Activated CD8-positive, alpha-beta memory T cell treated with anti-CD3 and anti-CD28 coated beads for 4 hours (primary cell): ENCODE results near the gene UGT1A9.
A peak's percentile ranks its signal among the peaks of the same experiment; 100 is the strongest.
"Not testable (repeated sequence)": the region's sequence is repeated elsewhere in the genome, so short reads cannot be mapped to it uniquely, and the experiment has no call there.

Source experiments
- DNase-seq, 2 donors: peaks; one replicate each; pipeline ENCODE4 v3.0.0-alpha.2; 2020; ENCODE audit warnings: low read depth in 2 of 2

UGT1A9 gene

GRCh38 chr2:233711312-233712008, 39.8 kb downstream of the UGT1A9 start:
- DNase-seq, result peak; percentile 15 to 36

DNA sequence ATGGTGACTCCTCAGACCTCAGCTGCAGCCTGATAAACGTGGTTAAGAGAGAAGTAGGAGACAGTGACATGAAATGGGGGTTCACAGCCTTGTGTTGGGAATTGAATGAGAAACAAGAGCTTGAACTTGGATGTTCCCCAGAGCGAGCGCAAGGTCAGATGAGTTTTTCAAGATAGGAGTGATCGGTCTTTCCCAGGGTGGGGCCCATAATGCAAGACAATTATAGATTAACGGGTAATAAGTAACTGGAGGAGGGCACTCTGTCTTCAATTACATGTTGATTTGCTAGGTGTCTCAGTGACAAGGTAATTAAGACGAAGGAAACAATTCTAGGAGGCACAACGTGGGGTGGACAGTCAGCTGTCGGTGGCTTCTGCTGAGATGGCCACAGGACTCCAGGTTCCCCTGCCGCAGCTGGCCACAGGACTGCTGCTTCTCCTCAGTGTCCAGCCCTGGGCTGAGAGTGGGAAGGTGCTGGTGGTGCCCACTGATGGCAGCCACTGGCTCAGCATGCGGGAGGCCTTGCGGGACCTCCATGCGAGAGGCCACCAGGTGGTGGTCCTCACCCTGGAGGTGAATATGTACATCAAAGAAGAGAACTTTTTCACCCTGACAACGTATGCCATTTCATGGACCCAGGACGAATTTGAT, 41.0 kb downstream of the UGT1A9 start, which contains the start of gene UGT1A5:
Gene UGT1A5 (plus strand): TSS at position 297 of the 651 bp plus-strand sequence. CDS start 85 bp downstream, at position 382.
- DNase-seq, result no peak

DNA sequence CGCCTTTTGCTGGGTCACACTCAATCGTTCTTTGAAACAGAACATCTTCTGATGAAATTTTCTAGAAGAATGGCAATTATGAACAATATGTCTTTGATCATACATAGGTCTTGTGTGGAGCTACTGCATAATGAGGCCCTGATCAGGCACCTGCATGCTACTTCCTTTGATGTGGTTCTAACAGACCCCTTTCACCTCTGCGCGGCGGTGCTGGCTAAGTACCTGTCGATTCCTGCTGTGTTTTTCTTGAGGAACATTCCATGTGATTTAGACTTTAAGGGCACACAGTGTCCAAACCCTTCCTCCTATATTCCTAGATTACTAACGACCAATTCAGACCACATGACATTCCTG, 41.5 kb downstream of the UGT1A9 start:
- DNase-seq, result no peak

- DNase-seq, result no peak
These were observed 42.4 kb downstream of the UGT1A9 start for GRCh38 chr2:233714121-233714520.

GRCh38 chr2:233718552-233718951, 46.9 kb downstream of the UGT1A9 start, which contains the start of gene UGT1A4:
Gene UGT1A4 (plus strand): TSS chr2:233718736. CDS start chr2:233718821, 85 bp downstream.
- DNase-seq, result no peak

DNA sequence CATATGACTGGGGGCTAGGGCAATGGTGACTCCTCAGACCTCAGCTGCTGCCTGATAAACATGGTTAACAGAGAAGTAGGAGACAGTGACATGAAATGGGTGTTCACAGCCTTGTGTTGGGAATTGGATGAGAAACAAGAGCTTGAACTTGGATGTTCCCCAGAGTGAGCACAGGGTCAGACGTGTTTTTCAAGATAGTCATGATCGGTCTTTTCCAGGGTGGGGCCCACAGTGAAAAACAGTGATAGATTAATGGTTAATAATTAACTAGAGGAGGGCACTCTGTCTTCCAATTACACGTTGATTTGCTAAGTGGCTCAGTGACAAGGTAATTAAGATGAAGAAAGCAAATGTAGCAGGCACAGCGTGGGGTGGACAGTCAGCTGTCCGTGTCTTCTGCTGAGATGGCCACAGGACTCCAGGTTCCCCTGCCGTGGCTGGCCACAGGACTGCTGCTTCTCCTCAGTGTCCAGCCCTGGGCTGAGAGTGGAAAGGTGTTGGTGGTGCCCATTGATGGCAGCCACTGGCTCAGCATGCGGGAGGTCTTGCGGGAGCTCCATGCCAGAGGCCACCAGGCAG, 57.1 kb downstream of the UGT1A9 start, which contains the start of gene UGT1A3:
Gene UGT1A3 (plus strand): TSS at position 320 of the 579 bp plus-strand sequence. CDS start 85 bp downstream, at position 405.
- no peak for DNase-seq

DNA sequence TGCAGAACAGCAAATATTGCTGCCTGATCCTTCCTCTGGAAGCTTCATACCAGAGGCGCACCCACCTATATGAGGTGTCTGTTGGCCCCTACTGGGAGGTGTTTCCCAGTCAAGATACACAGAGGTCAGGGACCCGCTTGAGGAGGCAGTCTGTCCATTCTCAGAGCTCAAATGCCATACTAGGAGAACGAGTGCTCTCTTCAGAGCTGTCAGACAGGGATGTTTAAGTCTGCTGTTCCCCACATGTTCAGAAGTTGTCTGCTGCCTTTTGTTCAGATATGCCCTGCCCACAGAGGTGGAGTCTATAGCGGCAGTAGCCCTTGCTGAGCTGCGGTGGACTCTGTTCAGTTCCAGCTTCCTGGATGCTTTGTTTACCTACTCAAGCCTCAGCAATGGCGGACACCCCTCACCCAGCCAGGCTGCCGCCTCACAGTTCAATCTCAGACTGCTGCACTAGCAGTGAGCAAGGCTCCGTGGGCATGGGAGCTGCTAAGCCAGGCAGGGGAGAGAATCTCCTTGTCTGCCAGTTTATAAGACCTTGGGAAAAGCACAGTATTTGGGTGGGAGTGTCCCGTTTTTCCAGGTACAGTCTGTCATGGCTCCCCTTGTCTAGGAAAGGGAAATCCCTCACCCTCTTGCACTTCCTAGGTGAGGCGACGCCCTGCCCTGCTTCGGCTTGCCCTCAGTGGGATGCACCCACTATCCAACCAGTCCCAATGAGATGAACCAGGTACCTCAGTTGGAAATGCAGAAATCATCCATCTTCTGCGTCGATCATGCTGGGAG, 65.4 kb downstream of the UGT1A9 start:
- DNase-seq, result not testable (repeated sequence)

DNA sequence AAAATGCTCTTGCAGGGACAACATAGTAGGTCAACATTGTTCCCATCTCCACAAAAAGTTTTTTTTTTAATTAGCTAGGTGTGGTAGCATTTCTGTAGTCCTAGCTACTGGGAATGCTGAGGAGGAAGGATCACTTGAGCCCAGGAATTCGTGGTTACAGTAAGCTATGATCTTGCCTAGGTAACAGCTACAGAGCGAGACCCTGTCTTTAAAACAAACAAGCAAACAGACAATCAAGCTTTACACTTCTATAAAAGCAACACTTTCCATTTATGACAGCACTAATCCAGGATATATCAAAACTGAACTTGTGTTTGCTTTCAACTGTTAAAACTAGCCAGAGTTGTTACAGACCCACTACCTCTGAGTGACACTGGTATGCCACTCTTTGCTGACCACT, 69.2 kb downstream of the UGT1A9 start:
- DNase-seq, result no peak

DNA sequence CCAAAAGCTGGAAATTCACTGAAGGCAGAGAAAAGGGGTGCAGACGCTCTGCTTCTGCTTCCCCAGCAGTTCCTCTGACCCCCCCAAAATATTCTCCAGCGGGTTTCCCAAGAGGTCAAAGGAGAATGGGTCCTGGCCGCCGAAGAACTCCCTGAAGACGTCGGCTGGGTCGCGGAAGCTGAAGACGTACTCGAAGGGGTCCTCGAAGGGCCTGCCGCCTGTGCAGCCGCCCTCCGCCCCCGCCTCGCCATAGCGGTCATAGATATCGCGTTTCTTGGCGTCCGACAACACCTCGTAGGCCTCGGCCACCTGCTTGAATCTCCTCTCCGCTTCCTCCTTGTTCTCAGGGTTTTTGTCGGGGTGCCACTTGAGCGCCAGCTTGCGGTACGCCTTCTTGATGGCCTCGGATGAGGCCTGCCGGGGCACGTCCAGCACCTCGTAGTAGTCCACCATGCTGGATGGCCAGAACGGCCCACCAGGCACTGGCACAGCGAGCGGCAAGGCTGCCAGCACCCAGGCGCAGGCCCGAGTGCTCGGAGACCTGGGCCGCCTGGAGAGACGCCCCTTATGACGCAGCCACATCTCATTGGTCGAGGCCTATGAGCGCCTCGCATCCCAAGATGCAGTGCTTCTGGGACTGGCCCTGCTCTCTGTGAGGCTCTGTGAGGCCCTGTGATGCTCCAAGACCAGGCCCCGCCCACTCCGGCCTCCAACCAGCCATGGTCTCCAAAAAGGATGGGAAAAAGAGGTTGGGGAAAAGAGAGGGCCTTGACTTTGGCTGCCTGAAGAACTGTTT, 72.0 kb downstream of the UGT1A9 start:
- no peak for DNase-seq

- DNase-seq, result no peak
These were observed 73.5 kb downstream of the UGT1A9 start for GRCh38 chr2:233745073-233745755.

GRCh38 chr2:233745838-233746237, 74.1 kb downstream of the UGT1A9 start:
- not testable (repeated sequence) for DNase-seq

GRCh38 chr2:233746475-233747282, 75.0 kb downstream of the UGT1A9 start:
- no peak for DNase-seq

- no peak for DNase-seq
These were observed 75.5 kb downstream of the UGT1A9 start for GRCh38 chr2:233747283-233747544.

- DNase-seq, result not testable (repeated sequence)
These were observed 79.0 kb downstream of the UGT1A9 start for GRCh38 chr2:233750689-233751088.

DNA sequence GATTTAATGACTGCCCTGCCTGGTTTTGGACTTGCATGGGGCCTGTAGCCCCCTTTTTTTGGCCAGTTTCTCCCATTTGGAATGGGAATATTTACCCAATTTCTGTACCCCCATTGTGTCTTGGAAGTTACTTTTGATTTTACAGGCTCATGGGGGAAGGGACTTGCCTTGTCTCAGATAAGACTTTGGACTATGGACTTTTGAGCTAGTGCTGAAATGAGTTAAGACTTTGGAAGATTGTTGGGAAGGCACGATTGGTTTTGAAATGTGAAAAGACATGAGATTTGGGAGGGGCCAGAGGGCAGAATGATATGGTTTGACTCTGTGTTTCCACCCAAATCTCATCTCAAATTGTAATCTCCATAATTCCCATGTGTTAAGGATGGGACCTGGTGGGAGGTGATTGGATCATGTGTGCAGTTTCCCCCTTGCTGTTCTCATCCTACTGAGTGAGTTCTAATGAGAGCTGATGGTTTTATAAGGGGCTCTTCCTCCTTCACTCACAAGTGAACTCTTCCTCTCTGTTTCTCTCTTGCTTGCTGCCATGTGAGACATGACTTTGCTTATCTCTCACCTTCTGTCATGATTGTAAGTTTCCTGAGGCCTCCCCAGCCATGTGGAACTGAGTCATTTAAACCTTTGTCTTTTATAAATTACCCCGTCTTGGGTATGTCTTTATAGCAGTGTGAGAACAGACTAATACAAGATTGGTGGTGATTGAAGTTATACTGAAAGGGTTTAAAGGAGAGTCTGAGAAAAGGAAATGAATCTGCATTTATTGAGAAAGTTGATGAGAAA, 79.7 kb downstream of the UGT1A9 start:
- not testable (repeated sequence) for DNase-seq

DNA sequence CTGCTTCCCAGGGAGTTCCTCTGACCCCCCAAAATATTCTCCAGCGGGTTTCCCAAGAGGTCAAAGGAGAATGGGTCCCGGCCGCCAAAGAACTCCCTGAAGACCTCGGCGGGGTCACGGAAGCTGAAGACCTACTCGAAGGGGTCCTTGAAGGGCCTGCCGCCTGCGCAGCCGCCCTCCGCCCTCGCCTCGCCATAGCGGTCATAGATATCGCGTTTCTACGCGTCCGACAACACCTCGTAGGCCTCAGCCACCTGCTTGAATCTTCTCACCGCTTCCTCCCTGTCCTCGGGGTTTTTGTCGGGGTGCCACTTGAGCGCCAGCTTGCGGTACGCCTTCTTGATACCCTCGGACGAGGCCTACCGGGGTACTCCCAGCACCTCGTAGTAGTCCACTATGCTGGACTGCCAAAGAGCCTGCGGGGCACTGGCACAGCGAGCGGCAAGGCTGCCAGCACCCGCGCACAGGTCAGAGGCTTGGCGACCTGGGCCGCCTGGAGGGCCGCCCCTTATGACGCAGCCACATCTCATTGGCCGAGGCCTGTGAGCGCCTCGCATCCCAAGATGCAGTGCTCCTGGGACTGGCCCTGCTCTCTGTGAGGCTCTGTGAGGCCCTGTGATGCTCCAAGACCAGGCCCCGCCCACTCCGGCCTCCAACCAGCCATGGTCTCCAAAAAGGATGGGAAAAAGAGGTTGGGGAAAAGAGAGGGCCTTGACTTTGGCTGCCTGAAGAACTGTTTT, 83.3 kb downstream of the UGT1A9 start:
- DNase-seq, result no peak

- no peak for DNase-seq
These were observed 84.9 kb downstream of the UGT1A9 start for GRCh38 chr2:233756429-233757081.

DNA sequence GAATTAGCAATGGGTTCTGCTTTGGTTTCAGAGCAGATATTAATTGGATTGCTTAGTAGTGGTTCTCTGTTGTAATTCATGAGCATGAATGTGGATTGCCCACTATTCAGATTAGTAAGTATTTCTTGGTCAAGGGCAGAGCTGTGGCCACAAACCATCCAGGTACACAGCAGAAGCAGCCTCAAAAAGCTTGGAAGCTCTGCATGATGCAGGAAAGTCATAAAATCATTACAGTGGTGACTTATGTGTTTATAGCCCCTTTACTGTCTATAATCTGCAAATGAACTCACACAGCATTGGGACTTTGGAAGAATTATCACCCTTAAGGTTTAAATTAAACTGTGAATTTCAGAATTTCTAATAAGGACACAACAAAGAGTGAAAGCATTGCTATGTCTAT, 86.4 kb downstream of the UGT1A9 start:
- DNase-seq, result no peak
